H1 (cell line): ENCODE measurements around the gene PACS1. TPM values are rescaled to one million over a fixed set of nuclear protein-coding genes. Genes with fewer than 3 reads are reported as not detected.

Experiments used
- CTCF ChIA-PET: fragments of 300-600 bp; sonication (Branson Sonifier 250); formaldehyde crosslinking; loops from one replicate; lab custom pipeline; 2021; ENCODE audit not compliant: partially characterized antibody; lab: Charles Lee
- POLR2A ChIA-PET: fragments of 300-600 bp; sonication (Branson Sonifier 250); formaldehyde crosslinking; loops from one replicate; lab custom pipeline; 2021; ENCODE audit warnings: inconsistent platforms; ENCODE audit not compliant: partially characterized antibody; lab: Charles Lee
- DNase-seq, 2 experiments: peaks; one replicate each; pipeline versions ENCODE4 v3.0.0 to v3.0.0-alpha.2; 2010 to 2022; ENCODE audit warnings: low spot score in 2 of 2, low read depth in 1 of 2, mixed read lengths in 1 of 2
- FAIRE-seq: peaks from 2 replicates; lab custom pipeline; 2011; peaks lifted over from hg19 to GRCh38; lab: Jason Lieb, UNC
- H2AFZ ChIP-seq: 2 replicates; pipeline ENCODE4 v1.8.1; 2012; ENCODE audit warnings: low read length, inconsistent platforms
- H2AK5ac ChIP-seq: 2 replicates; pipeline ENCODE4 v1.6.1; 2013; ENCODE audit warnings: low read depth, low read length
- H2BK120ac ChIP-seq: replicated peaks from 2 replicates; pipeline ENCODE3; 2013; ENCODE audit warnings: low read depth, low read length, inconsistent platforms
- H2BK12ac ChIP-seq: 2 replicates; pipeline ENCODE4 v1.6.1; 2013; ENCODE audit warnings: low read depth, low read length
- H2BK15ac ChIP-seq: 2 replicates; pipeline ENCODE4 v1.6.1; 2013; ENCODE audit warnings: low read length
- H2BK20ac ChIP-seq: 2 replicates; pipeline ENCODE4 v1.6.1; 2013; ENCODE audit warnings: low read length
- H2BK5ac ChIP-seq: 2 replicates; pipeline ENCODE4 v1.6.1; 2013; ENCODE audit warnings: low read depth, low read length
- H3K14ac ChIP-seq: 2 replicates; pipeline ENCODE4 v1.6.1; 2013; ENCODE audit warnings: inconsistent platforms; ENCODE audit not compliant: insufficient read length
- H3K18ac ChIP-seq: 2 replicates; pipeline ENCODE4 v1.6.1; 2013; ENCODE audit warnings: low read length; ENCODE audit errors: extremely low read depth
- H3K23ac ChIP-seq: 2 replicates; pipeline ENCODE4 v1.6.1; 2013; ENCODE audit warnings: inconsistent platforms; ENCODE audit not compliant: insufficient read length
- H3K23me2 ChIP-seq: 2 replicates; pipeline ENCODE4 v1.6.1; 2013; ENCODE audit warnings: low read depth, low read length
- H3K27ac ChIP-seq: 2 replicates; pipeline ENCODE4 v1.6.1; 2011; ENCODE audit warnings: low read depth, low read length, inconsistent platforms
- H3K27me3 ChIP-seq, 4 experiments: replicated peaks in 1 of 4; 1 replicate in 1 of 4; 2 replicates in 3 of 4; pipeline versions ENCODE4 v1.6.1 to v1.8.1; 2011 to 2013; ENCODE audit warnings: low read length in 3 of 4, mild to moderate bottlenecking in 3 of 4, inconsistent platforms in 2 of 4, mixed read lengths in 2 of 4, moderate library complexity in 1 of 4; ENCODE audit not compliant: control insufficient read depth in 3 of 4, insufficient read depth in 3 of 4; ENCODE audit errors: extremely low read depth in 1 of 4
- H3K36me3 ChIP-seq, 4 experiments: 2 replicates each; pipeline versions ENCODE4 v1.6.1 to v1.8.1; 2011 to 2013; ENCODE audit warnings: mild to moderate bottlenecking in 4 of 4, low read length in 3 of 4, moderate library complexity in 2 of 4, control low read depth in 1 of 4, inconsistent platforms in 1 of 4; ENCODE audit not compliant: insufficient read depth in 4 of 4, control insufficient read depth in 2 of 4
- H3K4ac ChIP-seq: replicated peaks from 2 replicates; pipeline ENCODE3; 2013; ENCODE audit warnings: low read length, low read depth, mixed read lengths, inconsistent platforms; ENCODE audit not compliant: insufficient read length
- H3K4me1 ChIP-seq, 4 experiments: replicated peaks in 1 of 4; 1 replicate in 1 of 4; 2 replicates in 3 of 4; pipeline versions ENCODE4 v1.6.1 to v1.8.1; 2011 to 2013; ENCODE audit warnings: low read length in 3 of 4, inconsistent platforms in 2 of 4, mixed read lengths in 1 of 4; ENCODE audit not compliant: insufficient read depth in 4 of 4, control insufficient read depth in 3 of 4
- H3K4me2 ChIP-seq, 2 experiments: 2 replicates each; pipeline versions ENCODE4 v1.6.1 to v1.8.1; 2011 to 2013; ENCODE audit warnings: low read depth in 2 of 2, low read length in 2 of 2, control low read depth in 1 of 2, inconsistent platforms in 1 of 2, mild to moderate bottlenecking in 1 of 2; ENCODE audit not compliant: insufficient read depth in 1 of 2
- H3K4me3 ChIP-seq, 4 experiments: fragments of 200-600, 300-600 bp in 1 of 4; sonication (generic), shearing (Covaris generic), sonication (Bioruptor Twin) in 1 of 4; 2 replicates each; pipeline versions ENCODE4 v1.5.1 to v1.8.1; 2011 to 2016; ENCODE audit warnings: low read length in 4 of 4, low read depth in 3 of 4, control low read depth in 2 of 4, inconsistent platforms in 2 of 4, mild to moderate bottlenecking in 2 of 4, mixed read lengths in 1 of 4, moderate library complexity in 1 of 4; ENCODE audit not compliant: insufficient read depth in 2 of 4; ENCODE audit errors: extremely low read depth in 1 of 4
- H3K56ac ChIP-seq: replicated peaks from 2 replicates; pipeline ENCODE3; 2013; ENCODE audit warnings: low read depth, mild to moderate bottlenecking, mixed read lengths, low read length, inconsistent platforms; ENCODE audit not compliant: insufficient read length
- H3K79me1 ChIP-seq: 2 replicates; pipeline ENCODE4 v1.6.1; 2013; ENCODE audit warnings: low read depth, low read length, control low read depth
- H3K79me2 ChIP-seq, 2 experiments: 2 replicates each; pipeline versions ENCODE4 v1.6.1 to v1.8.1; 2012 to 2013; ENCODE audit warnings: low read length in 2 of 2, mild to moderate bottlenecking in 2 of 2, inconsistent platforms in 1 of 2; ENCODE audit not compliant: insufficient read depth in 2 of 2, control insufficient read depth in 1 of 2
- H3K9ac ChIP-seq, 4 experiments: replicated peaks in 1 of 4; 1 replicate in 1 of 4; 2 replicates in 3 of 4; pipeline versions ENCODE4 v1.6.1 to v1.8.1; 2011 to 2013; ENCODE audit warnings: low read depth in 3 of 4, low read length in 3 of 4, control low read depth in 2 of 4, mild to moderate bottlenecking in 2 of 4, moderate library complexity in 2 of 4, inconsistent platforms in 1 of 4; ENCODE audit errors: extremely low read depth in 1 of 4
- H3K9me3 ChIP-seq, 2 experiments: 2 replicates each; pipeline versions ENCODE4 v1.6.1 to v1.8.1; 2012 to 2013; ENCODE audit warnings: mild to moderate bottlenecking in 2 of 2, moderate library complexity in 2 of 2, control low read depth in 1 of 2, inconsistent platforms in 1 of 2, low read depth in 1 of 2, low read length in 1 of 2, mixed read lengths in 1 of 2; ENCODE audit not compliant: insufficient read depth in 2 of 2
- H4K20me1 ChIP-seq, 2 experiments: replicated peaks in 1 of 2; 2 replicates each; pipeline versions ENCODE3 to v1.8.1; 2011 to 2013; ENCODE audit warnings: inconsistent platforms in 2 of 2, low read length in 2 of 2, mild to moderate bottlenecking in 1 of 2; ENCODE audit not compliant: insufficient read depth in 2 of 2, control insufficient read depth in 1 of 2
- H4K5ac ChIP-seq: 2 replicates; pipeline ENCODE4 v1.6.1; 2013; ENCODE audit warnings: low read length, low read depth, mixed read lengths, inconsistent platforms; ENCODE audit not compliant: insufficient read length
- H4K8ac ChIP-seq: 2 replicates; pipeline ENCODE4 v1.8.0; 2013; ENCODE audit warnings: mild to moderate bottlenecking, moderate library complexity, low read length, inconsistent platforms; ENCODE audit not compliant: insufficient read depth; ENCODE audit errors: extremely low read depth
- H4K91ac ChIP-seq: replicated peaks from 2 replicates; pipeline ENCODE3; 2013; ENCODE audit warnings: low read length, mixed read lengths, inconsistent platforms; ENCODE audit not compliant: insufficient read length
- CEBPB ChIP-seq: IDR thresholded peaks from 2 replicates; pipeline ENCODE4 v1.6.1; 2012; ENCODE audit warnings: low read depth, low read length
- PHF8 ChIP-seq: fragments of 200-600 bp; sonication (generic); conservative IDR thresholded peaks from 2 replicates; pipeline ENCODE4 v1.7.1; 2012; ENCODE audit warnings: low read depth, mild to moderate bottlenecking, inconsistent platforms, low read length, moderate library complexity
- WGBS, 2 experiments: shearing (Covaris generic) in 1 of 2; methylation state at CpG; one replicate each; pipeline versions ENCODE4 v1.1.6 to v1.1.7; 2013 to 2015; ENCODE audit warnings: low lambda C conversion rate in 2 of 2, mixed read lengths in 2 of 2, inconsistent platforms in 1 of 2, low coverage in 1 of 2, missing lambda C conversion rate in 1 of 2; ENCODE audit not compliant: insufficient replicate concordance in 2 of 2, insufficient coverage in 1 of 2, insufficient read length in 1 of 2; ENCODE audit errors: extremely low coverage in 1 of 2, missing lambda C conversion rate in 1 of 2; 5-methylcytosine and 5-hydroxymethylcytosine counted together
- polyA plus RNA-seq, 7 experiments: library from polyadenylated mRNA; depleted of rRNA in 3 of 7; stranded (reverse) in 5 of 7; unstranded in 2 of 7; fragments of >200 nt in 5 of 7; fragments of 200-250 nt in 2 of 7; gene quantifications; 1 replicate in 5 of 7; 2 replicates in 1 of 7; 4 replicates in 1 of 7; pipeline versions ENCODE4 v1.2.1 to v1.2.3, GENCODE V29; 2011 to 2013; ENCODE audit warnings: missing spikeins in 2 of 7, mixed read lengths in 2 of 7
- total RNA-seq: library from RNA; stranded (reverse); fragmentation: NEBNext Ultra II Directional; extraction: Animal tissue kit (Norgen Biotek cat#: 25700); gene quantifications from 2 replicates; pipeline ENCODE4 v1.2.1, GENCODE V29; 2021

Gene PACS1
- total and polyA plus RNA-seq, 2 of the 8 experiments (the other 6 are each of a cell fraction or from before 2014, with no cell fraction given), result 11.5 to 36.0 TPM

GRCh38 chr11:66052664-66052982 is 17.4 kb upstream of the PACS1 start:
- TF ChIP-seq CEBPB (no peak), PHF8 (peak; percentile 0; the same call in 1 of the 2 replicates)
- DNase-seq, result no peak
- peak overlapping the region; percentile 94 to 99 for H3K4me2 ChIP-seq
- H2AFZ ChIP-seq, result peak overlapping the region; percentile 86; the same call in 1 of the 2 replicates
- H4K8ac ChIP-seq, result peak overlapping the region; percentile 98; the same call in 1 of the 2 replicates
- ChIA-PET POLR2A (interaction anchor here (0.7 to 13.4 kb wide), 12 partner anchors 9 to 193 kb away, joined by 3 to 150 read pairs (median 4); partner anchors contain the start of genes FIBP, MUS81 and PACS1), CTCF (interaction anchor here (0.6 to 12.0 kb wide), 10 partner anchors 8 to 399 kb away, joined by 3 to 144 read pairs (median 4); partner anchors contain the start of gene MUS81)
- H4K91ac ChIP-seq, result no peak overlapping the region
- no peak overlapping the region for H3K23ac ChIP-seq
- 5% methylated on average over 17 of the region's 17 CpGs; no CpG with 5 or more reads in 1 of the 2 experiments for WGBS, 2 experiments
- no peaks in the 10 kb centered on the region for H3K9me3 ChIP-seq
- H3K4ac ChIP-seq, result peak overlapping the region; percentile 87
- peaks cover 14% of the 10 kb centered on the region; the same call in 1 of the 2 replicates for H3K23me2 ChIP-seq
- H3K27ac ChIP-seq, result peak overlapping the region; percentile 82
- peak overlapping the region; percentile 97 to 99 (median 98) for H3K4me3 ChIP-seq
- H2AK5ac ChIP-seq, result peak overlapping the region; percentile 33
- H3K79me1 ChIP-seq, result peaks cover 15% of the 10 kb centered on the region
- no peak overlapping the region for H3K14ac ChIP-seq
- peak overlapping the region; percentile 72; the same call in 1 of the 2 replicates for H2BK5ac ChIP-seq
- H3K9ac ChIP-seq, result peak overlapping the region; percentile 70 to 93 (median 90)
- peaks cover 0 to 5% of the 10 kb centered on the region in 2 experiments for H4K20me1 ChIP-seq
- H2BK120ac ChIP-seq, result no peak overlapping the region
- no peak overlapping the region for H2BK20ac ChIP-seq
- peaks cover 0 to 24% (median 19%) of the 10 kb centered on the region in 4 experiments; a peak in 6 of 7 replicates for H3K4me1 ChIP-seq
- H2BK15ac ChIP-seq, result no peak overlapping the region
- no peak for FAIRE-seq
- H3K79me2 ChIP-seq, result peaks cover 10 to 27% of the 10 kb centered on the region in 2 experiments
- H3K18ac ChIP-seq, result 0 out of 2 replicates have a peak overlapping the region, but pooled peaks have one; percentile 78
- no peak overlapping the region for H2BK12ac ChIP-seq
- H3K36me3 ChIP-seq, result peaks cover 14 to 34% (median 24%) of the 10 kb centered on the region in 4 experiments
- H3K27me3 ChIP-seq, result no peaks in the 10 kb centered on the region
- H3K56ac ChIP-seq, result no peak overlapping the region
- H4K5ac ChIP-seq, result no peak overlapping the region
